Effector memory CD4-positive, alpha-beta T cell (primary cell): Measurements from ENCODE around the gene FGD4.

Experiments
- DNase-seq, 3 donors: peaks; one replicate each; pipeline ENCODE4 v3.0.0-alpha.2; 2020
- H3K27ac ChIP-seq: 2 replicates; pipeline ENCODE4 v1.7.0; 2013; ENCODE audit warnings: mild to moderate bottlenecking, low read length, moderate library complexity; ENCODE audit not compliant: insufficient read depth, poor library complexity, severe bottlenecking
- H3K27me3 ChIP-seq: replicated peaks from 2 replicates; pipeline ENCODE4 v1.7.0; 2013; ENCODE audit warnings: mild to moderate bottlenecking, low read length; ENCODE audit not compliant: insufficient read depth, control insufficient read depth, poor library complexity, severe bottlenecking
- H3K36me3 ChIP-seq: 2 replicates; pipeline ENCODE4 v1.7.0; 2013; ENCODE audit warnings: mild to moderate bottlenecking, low read length, moderate library complexity; ENCODE audit not compliant: control insufficient read depth, insufficient read depth
- H3K4me1 ChIP-seq: 2 replicates; pipeline ENCODE4 v1.7.0; 2013; ENCODE audit warnings: low read length, mild to moderate bottlenecking; ENCODE audit not compliant: control insufficient read depth, insufficient read depth, poor library complexity, severe bottlenecking
- H3K4me3 ChIP-seq: 2 replicates; pipeline ENCODE4 v1.7.0; 2013; ENCODE audit warnings: low read length, low read depth, mild to moderate bottlenecking; ENCODE audit not compliant: insufficient read depth, poor library complexity, severe bottlenecking
- H3K9me3 ChIP-seq: 2 replicates; pipeline ENCODE4 v1.7.0; 2013; ENCODE audit warnings: mild to moderate bottlenecking, low read length, moderate library complexity; ENCODE audit not compliant: control insufficient read depth

Gene FGD4

DNA sequence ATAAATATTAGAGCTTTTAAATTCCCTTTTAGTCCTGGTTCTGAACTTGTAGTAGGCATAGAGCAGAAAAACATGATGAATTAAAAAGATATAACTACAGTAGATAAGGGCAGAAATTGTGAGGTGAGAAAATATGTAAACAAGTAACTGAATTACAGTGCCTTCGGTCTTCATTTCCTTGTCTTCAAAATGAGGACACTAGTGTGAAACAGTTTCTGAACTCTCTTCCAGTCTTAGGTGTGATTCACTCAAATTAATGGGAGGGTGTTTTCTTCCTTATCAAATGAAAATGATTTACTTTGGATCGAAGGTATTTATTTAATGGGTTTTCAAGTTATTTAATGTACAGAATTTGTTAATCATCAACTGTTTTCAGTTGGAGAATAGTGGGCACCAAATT is 1.5 kb downstream of the FGD4 start:
- no peak overlapping the region for H3K4me3 ChIP-seq
- no peaks in the 10 kb centered on the region for H3K9me3 ChIP-seq
- no peak overlapping the region for H3K27ac ChIP-seq
- no peak for DNase-seq
- no peaks in the 10 kb centered on the region for H3K36me3 ChIP-seq
- H3K27me3 ChIP-seq: peaks cover 7% of the 10 kb centered on the region
- peaks cover 9% of the 10 kb centered on the region for H3K4me1 ChIP-seq

- H3K36me3 ChIP-seq: no peaks in the 10 kb centered on the region
- no peaks in the 10 kb centered on the region for H3K9me3 ChIP-seq
- no peak overlapping the region for H3K27ac ChIP-seq
- no peak overlapping the region for H3K4me3 ChIP-seq
- no peak for DNase-seq
- peaks cover 9% of the 10 kb centered on the region for H3K4me1 ChIP-seq
- H3K27me3 ChIP-seq: peaks cover 7% of the 10 kb centered on the region
These were observed 2.8 kb downstream of the FGD4 start for GRCh38 chr12:32402170-32402569.

DNA sequence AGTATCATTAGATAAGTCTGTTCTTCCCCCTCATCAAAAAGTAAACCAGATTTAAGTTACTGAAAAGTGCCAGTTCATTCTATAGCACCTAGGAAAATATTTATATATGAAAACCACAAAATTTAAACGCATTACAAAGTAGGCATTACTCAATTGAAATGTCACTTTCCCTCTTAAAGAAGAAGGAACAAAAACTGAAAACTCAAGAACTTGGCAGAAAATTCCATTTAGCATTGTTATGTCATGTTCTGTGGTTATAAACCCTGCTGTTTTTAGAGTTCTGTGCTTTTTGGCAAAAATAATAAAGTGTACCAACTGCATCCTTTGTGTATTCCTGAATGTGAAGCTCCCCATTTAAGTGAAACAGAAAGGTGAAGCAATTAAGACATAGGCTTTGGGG is 3.6 kb downstream of the FGD4 start:
- no peak for DNase-seq
- Histone ChIP-seq H3K4me1 (peaks cover 9% of the 10 kb centered on the region), H3K27ac (no peak overlapping the region), H3K36me3 (no peaks in the 10 kb centered on the region), H3K9me3 (no peaks in the 10 kb centered on the region), H3K27me3 (peaks cover 7% of the 10 kb centered on the region), H3K4me3 (no peak overlapping the region)

- H3K36me3 ChIP-seq: no peaks in the 10 kb centered on the region
These were observed 8.4 kb downstream of the FGD4 start for GRCh38 chr12:32407795-32408194.

DNA sequence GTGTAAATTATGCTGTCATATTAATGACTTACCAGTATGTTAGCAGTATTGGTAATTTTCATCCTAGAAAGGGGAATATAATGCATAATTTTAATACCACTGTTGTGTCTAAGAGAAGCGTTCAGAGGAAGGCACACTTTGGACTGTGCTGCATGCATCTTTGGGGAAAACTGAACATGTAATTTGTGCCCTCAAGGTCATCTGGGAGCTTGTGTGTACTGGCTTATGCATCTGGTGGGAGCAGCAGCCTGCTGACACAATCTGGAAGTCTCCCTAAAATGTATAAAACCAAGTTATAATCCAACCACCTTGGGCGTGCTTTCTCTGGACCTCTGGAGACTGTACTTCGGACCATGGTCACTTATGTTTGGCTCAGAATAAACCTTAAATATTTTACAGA is 14.1 kb downstream of the FGD4 start:
- no peaks in the 10 kb centered on the region for H3K4me1 ChIP-seq
- DNase-seq: no peak
- H3K9me3 ChIP-seq: no peaks in the 10 kb centered on the region
- no peaks in the 10 kb centered on the region for H3K36me3 ChIP-seq
- no peak overlapping the region for H3K27ac ChIP-seq
- no peak overlapping the region for H3K4me3 ChIP-seq
- H3K27me3 ChIP-seq: no peaks in the 10 kb centered on the region

More at GRCh38 chr12:32407795-32408194, 8.4 kb downstream of the FGD4 start:
- no peak for DNase-seq
- no peaks in the 10 kb centered on the region for H3K9me3 ChIP-seq
- H3K27ac ChIP-seq: no peak overlapping the region
- no peak overlapping the region for H3K4me3 ChIP-seq
- H3K27me3 ChIP-seq: no peaks in the 10 kb centered on the region
- no peaks in the 10 kb centered on the region for H3K4me1 ChIP-seq

DNA sequence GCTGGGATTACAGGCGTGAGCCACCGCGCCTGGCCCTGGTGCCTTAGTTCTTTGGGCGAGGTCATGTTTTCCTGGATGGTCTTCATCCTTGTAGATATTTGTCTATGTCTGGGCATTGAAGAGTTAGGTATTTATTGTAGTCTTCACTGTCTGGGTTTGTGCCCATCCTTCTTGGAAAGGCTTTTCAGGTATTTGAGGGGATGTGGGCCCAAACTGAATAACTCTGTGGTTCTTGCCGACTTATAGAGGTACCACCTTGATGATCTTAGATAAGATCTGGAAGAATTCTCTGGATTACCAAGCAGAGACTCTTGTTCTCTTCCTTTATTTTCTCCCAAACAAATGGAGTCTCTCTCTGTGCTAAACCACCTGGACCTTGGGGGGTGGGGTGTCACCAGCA is 18.9 kb downstream of the FGD4 start:
- DNase-seq: no peak
- no peaks in the 10 kb centered on the region for H3K36me3 ChIP-seq
- H3K27me3 ChIP-seq: no peaks in the 10 kb centered on the region
- no peak overlapping the region for H3K4me3 ChIP-seq
- H3K9me3 ChIP-seq: no peaks in the 10 kb centered on the region
- no peak overlapping the region for H3K27ac ChIP-seq
- H3K4me1 ChIP-seq: no peaks in the 10 kb centered on the region

DNA sequence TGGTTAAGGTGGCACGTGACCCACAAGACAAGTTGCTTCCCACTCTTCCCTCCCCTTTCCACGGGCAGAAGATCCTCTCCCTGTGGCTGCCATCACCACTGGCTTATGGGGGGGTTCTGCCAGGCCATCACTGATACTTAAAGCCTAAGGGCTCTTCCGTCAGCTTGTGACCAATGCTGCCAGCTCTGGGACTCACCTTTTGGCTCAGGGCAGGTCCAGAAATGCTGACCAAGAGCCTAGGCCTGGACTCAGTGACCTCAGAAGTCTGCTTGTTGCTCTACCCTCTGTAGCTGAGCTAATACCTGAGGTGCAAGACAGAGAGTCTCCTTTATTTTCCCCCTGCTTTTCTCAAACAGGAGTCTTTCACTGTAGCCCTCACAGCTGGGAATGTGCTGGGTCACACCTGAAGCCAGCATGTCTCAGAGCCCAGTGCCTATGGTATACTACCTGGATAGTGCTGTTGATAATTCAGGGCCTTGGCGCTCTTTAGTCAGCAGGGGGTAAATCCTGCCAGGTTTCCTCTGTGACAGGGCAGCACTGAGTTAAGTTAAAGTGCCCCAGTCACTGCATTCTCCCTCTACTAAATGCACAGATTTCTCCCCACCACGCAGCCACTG is 19.7 kb downstream of the FGD4 start:
- no peak overlapping the region for H3K27ac ChIP-seq
- no peak for DNase-seq
- H3K9me3 ChIP-seq: no peaks in the 10 kb centered on the region
- H3K27me3 ChIP-seq: no peaks in the 10 kb centered on the region
- H3K4me1 ChIP-seq: no peaks in the 10 kb centered on the region
- no peak overlapping the region for H3K4me3 ChIP-seq
- H3K36me3 ChIP-seq: no peaks in the 10 kb centered on the region

- H3K4me1 ChIP-seq: no peaks in the 10 kb centered on the region
- DNase-seq: no peak
These were observed 20.2 kb downstream of the FGD4 start for GRCh38 chr12:32419520-32419960.

DNA sequence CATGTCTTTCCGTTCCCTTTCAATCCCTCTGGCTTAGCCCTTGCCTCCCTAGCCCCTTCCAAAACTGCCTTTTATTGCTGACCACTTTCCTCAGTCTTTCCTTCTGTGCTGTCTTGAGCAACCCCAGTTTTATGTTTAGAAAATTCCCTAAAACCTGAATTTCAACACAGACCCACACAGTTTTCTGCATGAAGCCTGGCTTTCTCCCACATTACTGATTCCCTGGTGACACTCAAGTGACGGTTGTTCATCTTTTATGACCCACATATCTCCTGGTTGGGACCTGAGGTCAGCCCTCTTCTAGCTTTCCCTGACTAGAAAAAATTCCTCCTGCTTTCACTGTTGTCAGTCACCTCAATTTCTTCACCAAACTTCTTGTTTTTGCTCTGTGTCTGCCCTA is 21.0 kb downstream of the FGD4 start:
- Histone ChIP-seq H3K27ac (no peak overlapping the region), H3K27me3 (no peaks in the 10 kb centered on the region), H3K36me3 (no peaks in the 10 kb centered on the region), H3K4me3 (no peak overlapping the region), H3K9me3 (no peaks in the 10 kb centered on the region), H3K4me1 (no peaks in the 10 kb centered on the region)
- DNase-seq: no peak

More at GRCh38 chr12:32419520-32419960, 20.2 kb downstream of the FGD4 start:
- Histone ChIP-seq H3K9me3 (no peaks in the 10 kb centered on the region), H3K27ac (no peak overlapping the region), H3K27me3 (no peaks in the 10 kb centered on the region), H3K36me3 (no peaks in the 10 kb centered on the region), H3K4me3 (no peak overlapping the region)

- no peaks in the 10 kb centered on the region for H3K36me3 ChIP-seq
- no peak overlapping the region for H3K27ac ChIP-seq
- H3K4me1 ChIP-seq: no peaks in the 10 kb centered on the region
- H3K27me3 ChIP-seq: no peaks in the 10 kb centered on the region
- DNase-seq: no peak
- no peak overlapping the region for H3K4me3 ChIP-seq
- H3K9me3 ChIP-seq: no peaks in the 10 kb centered on the region
These were observed 24.2 kb downstream of the FGD4 start for GRCh38 chr12:32423559-32423958.
